Lower leg skin (tissue), 4 donors: Measurements from ENCODE around the gene REEP5. TPM values are rescaled to one million over a fixed set of nuclear protein-coding genes. Genes with fewer than 3 reads are reported as not detected.
"Not testable (repeated sequence)": the region's sequence is repeated elsewhere in the genome, so short reads cannot be mapped to it uniquely, and the experiment has no call there.

Experiments used
- DNase-seq, 2 donors: peaks; one replicate each; pipeline ENCODE4 v3.0.0-alpha.2; 2019; ENCODE audit warnings: low spot score in 2 of 2
- H3K4me3 ChIP-seq: fragments of 200-600 bp; sonication (generic); 2 replicates; pipeline ENCODE4 v1.5.1; 2017; ENCODE audit warnings: mild to moderate bottlenecking, low read depth; ENCODE audit not compliant: poor library complexity, severe bottlenecking
- POLR2A ChIP-seq, 2 donors: fragments of 450-650 bp; IDR thresholded peaks; one replicate each; pipeline ENCODE4 v1.6.1; 2016 to 2017; ENCODE audit warnings: antibody characterized with exemption in 2 of 2, mild to moderate bottlenecking in 1 of 2, moderate library complexity in 1 of 2
- WGBS, 2 donors: methylation state at CpG; one replicate each; pipeline ENCODE4 v1.1.5; 2018; 5-methylcytosine and 5-hydroxymethylcytosine counted together
- intact Hi-C: fragments of 100-400 bp; cut with DNase I; formaldehyde crosslinking; loops from one replicate; pipeline ENCODE4 v1.15.0; 2023; ENCODE audit warnings: low total_unique reads
- total RNA-seq, 4 donors: library from RNA; depleted of rRNA; stranded (reverse); fragments of >200 nt; gene quantifications; one replicate each; pipeline ENCODE4 v1.1.0, GENCODE V29; 2016
- TF ChIP-seq, protein P1 (sequence below), 3 donors: fragments of 450-650 bp; IDR thresholded peaks; one replicate each; pipeline ENCODE4 v1.5.1; 2016; ENCODE audit warnings: antibody characterized with exemption in 3 of 3, mild to moderate bottlenecking in 3 of 3, moderate library complexity in 2 of 3

REEP5 gene
- total RNA-seq, 4 donors from 2014 or later: 50.7 to 85.5 (median 74.4) TPM

GRCh38 chr5:112863549-112863948, 58.5 kb downstream of the REEP5 start:
- TF ChIP-seq, protein P1, sequence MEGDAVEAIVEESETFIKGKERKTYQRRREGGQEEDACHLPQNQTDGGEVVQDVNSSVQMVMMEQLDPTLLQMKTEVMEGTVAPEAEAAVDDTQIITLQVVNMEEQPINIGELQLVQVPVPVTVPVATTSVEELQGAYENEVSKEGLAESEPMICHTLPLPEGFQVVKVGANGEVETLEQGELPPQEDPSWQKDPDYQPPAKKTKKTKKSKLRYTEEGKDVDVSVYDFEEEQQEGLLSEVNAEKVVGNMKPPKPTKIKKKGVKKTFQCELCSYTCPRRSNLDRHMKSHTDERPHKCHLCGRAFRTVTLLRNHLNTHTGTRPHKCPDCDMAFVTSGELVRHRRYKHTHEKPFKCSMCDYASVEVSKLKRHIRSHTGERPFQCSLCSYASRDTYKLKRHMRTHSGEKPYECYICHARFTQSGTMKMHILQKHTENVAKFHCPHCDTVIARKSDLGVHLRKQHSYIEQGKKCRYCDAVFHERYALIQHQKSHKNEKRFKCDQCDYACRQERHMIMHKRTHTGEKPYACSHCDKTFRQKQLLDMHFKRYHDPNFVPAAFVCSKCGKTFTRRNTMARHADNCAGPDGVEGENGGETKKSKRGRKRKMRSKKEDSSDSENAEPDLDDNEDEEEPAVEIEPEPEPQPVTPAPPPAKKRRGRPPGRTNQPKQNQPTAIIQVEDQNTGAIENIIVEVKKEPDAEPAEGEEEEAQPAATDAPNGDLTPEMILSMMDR (IDR thresholded peaks at IDR 0.05): no peak
- TF ChIP-seq POLR2A (IDR thresholded peaks at IDR 0.05): no peak
- intact Hi-C loops: no loop called here
- WGBS, 2 donors: 77 to 78% methylated on average over 4 of the region's 4 CpGs
- DNase-seq: no peak
- H3K4me3 ChIP-seq: no peak overlapping the region

GRCh38 chr5:112862085-112862484, 59.9 kb downstream of the REEP5 start:
- no peak for DNase-seq
- H3K4me3 ChIP-seq: peak overlapping the region; percentile 90
- intact Hi-C loops: no loop called here
- 19 to 40% methylated on average over 9 of the region's 9 CpGs for WGBS, 2 donors
- TF ChIP-seq, protein P1 (IDR thresholded peaks at IDR 0.05): no peak
- no peak for TF ChIP-seq POLR2A (IDR thresholded peaks at IDR 0.05)

- H3K4me3 ChIP-seq: peak overlapping the region; percentile 90
- WGBS, 2 donors: 0 to 1% methylated on average over 8 of the region's 8 CpGs
- no peak for DNase-seq
- intact Hi-C loops: no loop called here
- no peak for TF ChIP-seq POLR2A (IDR thresholded peaks at IDR 0.05)
- TF ChIP-seq, protein P1 (IDR thresholded peaks at IDR 0.05): no peak
Measured at GRCh38 chr5:112861638-112861985, 60.4 kb downstream of the REEP5 start.

DNA sequence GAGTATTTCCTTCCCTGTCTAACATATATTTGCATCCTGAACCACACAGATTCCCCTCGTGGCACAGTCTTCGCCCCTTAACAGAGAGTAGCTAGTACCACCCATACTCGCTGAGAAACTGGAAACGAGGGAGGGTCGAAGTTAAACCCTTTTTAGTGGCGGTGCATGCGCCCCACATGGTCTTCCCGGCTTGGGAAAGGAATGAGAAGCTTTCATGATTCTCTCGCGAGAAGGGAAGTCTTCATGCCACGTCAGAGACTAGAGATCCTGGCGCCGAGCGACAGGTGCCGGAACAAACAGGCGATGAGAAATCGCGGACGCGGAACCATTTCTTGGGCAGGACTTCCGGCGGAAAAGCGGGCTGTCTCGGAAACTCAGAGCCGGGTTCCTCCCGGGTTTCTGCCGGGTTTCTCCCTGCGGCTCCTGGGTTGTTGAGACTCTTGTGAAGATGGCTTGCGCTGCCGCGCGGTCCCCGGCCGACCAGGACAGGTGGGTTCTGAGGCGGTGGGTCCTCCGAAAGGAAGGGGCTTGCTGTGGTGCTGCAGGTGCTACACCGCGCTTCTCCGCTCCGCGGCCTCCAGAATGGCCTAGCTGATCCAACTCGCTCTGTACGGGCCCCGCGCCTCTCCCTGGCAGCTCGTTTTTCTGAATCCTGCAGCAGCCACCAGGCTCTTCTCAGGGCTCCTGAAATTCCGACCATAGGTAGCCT, 60.9 kb downstream of the REEP5 start, which contains the start of gene SRP19:
TSS of gene SRP19 (plus strand) at position 359 of the 709 bp plus-strand sequence. CDS start at position 449, 90 bp downstream.
- intact Hi-C loops: no loop called here

DNA sequence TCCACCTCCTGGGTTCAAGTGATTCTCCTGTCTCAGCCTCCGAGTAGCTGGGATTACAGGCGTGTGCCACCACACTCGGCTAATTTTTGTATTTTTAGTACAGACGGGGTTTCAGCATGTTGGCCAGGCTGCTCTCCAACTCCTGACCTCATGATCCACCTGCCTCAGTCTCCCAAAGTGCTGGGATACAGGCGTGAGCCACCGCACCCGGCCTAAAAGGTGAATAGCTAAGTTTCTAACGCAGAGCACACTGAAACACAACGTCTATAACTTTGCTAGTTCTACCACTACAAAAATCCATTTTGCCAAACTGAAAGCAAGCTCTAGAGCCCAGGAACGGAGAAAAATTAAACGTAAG, 61.5 kb downstream of the REEP5 start:
- intact Hi-C loops, DNase-seq: not testable (repeated sequence)
- WGBS, 2 donors: 70 to 74% methylated on average over 11 of the region's 11 CpGs
- H3K4me3 ChIP-seq: peak overlapping the region; percentile 37

More for the DNA sequence above, 60.9 kb downstream of the REEP5 start, which contains the start of gene SRP19:
- 1% methylated on average over 24 to 37 of the region's 47 CpGs for WGBS, 2 donors
- peak within 1 kb of the TSS; percentile 90 for H3K4me3 ChIP-seq
- TF ChIP-seq POLR2A (IDR thresholded peaks at IDR 0.05): no peak
- TF ChIP-seq, protein P1 (IDR thresholded peaks at IDR 0.05): no peak
- DNase-seq: peak; percentile 95 to 99

DNA sequence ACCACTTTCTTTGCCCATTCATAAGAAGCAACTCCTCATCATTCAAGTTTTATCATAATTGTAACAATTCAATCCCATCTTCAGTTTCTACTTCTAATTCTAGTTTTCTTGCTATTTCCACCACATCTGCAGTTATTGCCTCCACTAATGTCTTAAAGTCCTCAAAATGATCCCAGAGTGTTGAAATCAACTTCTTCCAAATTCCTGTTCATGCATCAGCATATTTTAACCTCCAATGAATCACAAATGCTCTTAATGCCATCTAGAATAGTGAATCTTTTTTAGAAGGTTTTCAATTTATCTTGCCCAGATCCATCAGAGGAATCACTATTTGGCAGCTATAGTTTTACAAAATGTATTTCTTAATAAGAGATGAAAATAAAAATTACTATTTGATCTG, 64.2 kb downstream of the REEP5 start:
- intact Hi-C loops: no loop called here

More for the DNA sequence above, 64.2 kb downstream of the REEP5 start:
- no peak for TF ChIP-seq POLR2A (IDR thresholded peaks at IDR 0.05)
- TF ChIP-seq, protein P1 (IDR thresholded peaks at IDR 0.05): no peak
- DNase-seq: no peak
- H3K4me3 ChIP-seq: no peak overlapping the region
